MM.1S (cell line): ENCODE results near the gene E2F2.
A peak's percentile ranks its signal among the peaks of the same experiment; 100 is the strongest.

ENCODE experiments used
- DNase-seq: peaks from one replicate; pipeline ENCODE4 v3.0.0-alpha.2; 2015
- H2AFZ ChIP-seq: fragments of 300-600 bp; sonication (generic); 2 replicates; pipeline ENCODE4 v1.6.0; 2016; ENCODE audit warnings: antibody characterized with exemption, low read length
- H3F3A ChIP-seq: fragments of 300-600 bp; sonication (generic); 2 replicates; pipeline ENCODE4 v1.6.1; 2016; ENCODE audit warnings: mild to moderate bottlenecking, antibody characterized with exemption, low read length, moderate library complexity, mixed read lengths; ENCODE audit not compliant: insufficient read depth
- H3K27ac ChIP-seq: fragments of 300-600 bp; sonication (generic); 2 replicates; pipeline ENCODE4 v1.5.1; 2016; ENCODE audit warnings: mild to moderate bottlenecking, low read length
- H3K27me3 ChIP-seq: fragments of 300-600 bp; sonication (generic); replicated peaks from 2 replicates; pipeline ENCODE4 v1.6.0; 2016; ENCODE audit warnings: low read length; ENCODE audit not compliant: insufficient read depth
- H3K36me3 ChIP-seq: fragments of 300-600 bp; sonication (generic); replicated peaks from 2 replicates; pipeline ENCODE4 v1.6.1; 2016; ENCODE audit warnings: mild to moderate bottlenecking, low read length, mixed read lengths; ENCODE audit not compliant: insufficient read depth
- H3K4me1 ChIP-seq: fragments of 300-600 bp; sonication (generic); 2 replicates; pipeline ENCODE4 v1.6.1; 2016; ENCODE audit warnings: low read length, mixed read lengths
- H3K4me2 ChIP-seq: fragments of 300-600 bp; sonication (generic); 2 replicates; pipeline ENCODE4 v1.6.0; 2016; ENCODE audit warnings: low read depth, low read length
- H3K4me3 ChIP-seq: fragments of 300-600 bp; sonication (generic); 2 replicates; pipeline ENCODE4 v1.5.1; 2016; ENCODE audit warnings: low read length, mixed read lengths
- H3K79me2 ChIP-seq: fragments of 300-600 bp; sonication (generic); 2 replicates; pipeline ENCODE4 v1.6.1; 2016; ENCODE audit warnings: mixed run types, low read length, mixed read lengths
- H3K9ac ChIP-seq: fragments of 300-600 bp; sonication (generic); 2 replicates; pipeline ENCODE4 v1.6.1; 2016; ENCODE audit warnings: low read length, mixed read lengths
- H3K9me2 ChIP-seq: fragments of 300-600 bp; sonication (generic); replicated peaks from 2 replicates; pipeline ENCODE4 v1.6.1; 2016; ENCODE audit warnings: mild to moderate bottlenecking, low read length, mixed read lengths; ENCODE audit not compliant: insufficient read depth
- H3K9me3 ChIP-seq: fragments of 300-600 bp; sonication (generic); replicated peaks from 2 replicates; pipeline ENCODE4 v1.6.1; 2016; ENCODE audit warnings: mild to moderate bottlenecking, low read length, mixed read lengths; ENCODE audit not compliant: insufficient read depth
- H4K20me1 ChIP-seq: fragments of 300-600 bp; sonication (generic); 2 replicates; pipeline ENCODE4 v1.6.1; 2016; ENCODE audit warnings: mild to moderate bottlenecking, low read length, moderate library complexity, mixed read lengths; ENCODE audit not compliant: insufficient read depth
- CTCF ChIP-seq: fragments of 300-600 bp; sonication (generic); IDR thresholded peaks from 2 replicates; pipeline ENCODE4 v1.5.1; 2016; ENCODE audit warnings: antibody characterized with exemption, low read length, mixed read lengths
- EZH2 ChIP-seq: fragments of 300-600 bp; sonication (generic); optimal IDR thresholded peaks from 2 replicates; pipeline ENCODE3; 2017; ENCODE audit warnings: low read depth, mild to moderate bottlenecking, antibody characterized with exemption, low read length, mixed read lengths
- EZH2phosphoT487 ChIP-seq: fragments of 300-600 bp; sonication (generic); IDR thresholded peaks from 2 replicates; pipeline ENCODE4 v1.6.1; 2018; ENCODE audit warnings: antibody characterized with exemption, low read length

The E2F2 gene

GRCh38 chr1:23483321-23484252, 47.4 kb downstream of the E2F2 start, which contains the start of gene ASAP3:
ASAP3 (minus strand) TSS chr1:23484179; CDS start chr1:23484133, 46 bp downstream.
- TF ChIP-seq EZH2phosphoT487 (no peak), EZH2 (no peak), CTCF (no peak)
- Histone ChIP-seq H4K20me1 (no peaks in the 10 kb centered on the region), H3K9ac (no peak within 1 kb of the TSS), H3K27ac (no peak within 1 kb of the TSS), H3K9me2 (no peaks in the 10 kb centered on the region), H3K27me3 (peaks cover 50% of the 10 kb centered on the region), H3K9me3 (no peaks in the 10 kb centered on the region), H3K79me2 (no peaks in the 10 kb centered on the region), H3F3A (no peaks in the 10 kb centered on the region), H3K4me3 (peak within 1 kb of the TSS; percentile 74), H3K4me1 (peaks cover 3% of the 10 kb centered on the region; the same call in 1 of the 2 replicates), H2AFZ (peak within 1 kb of the TSS; percentile 74), H3K4me2 (peak within 1 kb of the TSS; percentile 96), H3K36me3 (no peaks in the 10 kb centered on the region)
- DNase-seq = no peak

GRCh38 chr1:23481904-23482303, 49.1 kb downstream of the E2F2 start:
- Histone ChIP-seq H3F3A (no peaks in the 10 kb centered on the region), H3K9me2 (no peaks in the 10 kb centered on the region), H3K27ac (no peak overlapping the region), H3K9me3 (no peaks in the 10 kb centered on the region), H4K20me1 (no peaks in the 10 kb centered on the region), H3K4me2 (no peak overlapping the region), H3K27me3 (peaks cover 50% of the 10 kb centered on the region), H3K9ac (no peak overlapping the region), H3K4me1 (peaks cover 3% of the 10 kb centered on the region; the same call in 1 of the 2 replicates), H3K4me3 (no peak overlapping the region), H2AFZ (no peak overlapping the region), H3K36me3 (no peaks in the 10 kb centered on the region), H3K79me2 (no peaks in the 10 kb centered on the region)
- no peak for TF ChIP-seq EZH2phosphoT487
- TF ChIP-seq EZH2 = no peak
- TF ChIP-seq CTCF = no peak
- no peak for DNase-seq

- H3F3A ChIP-seq = no peaks in the 10 kb centered on the region
- no peaks in the 10 kb centered on the region for H4K20me1 ChIP-seq
- peaks cover 3% of the 10 kb centered on the region; the same call in 1 of the 2 replicates for H3K4me1 ChIP-seq
- no peak overlapping the region for H3K4me3 ChIP-seq
- peaks cover 46% of the 10 kb centered on the region for H3K27me3 ChIP-seq
- no peak for DNase-seq
- H3K9me2 ChIP-seq = no peaks in the 10 kb centered on the region
- no peak overlapping the region for H3K27ac ChIP-seq
- TF ChIP-seq CTCF = no peak
- no peak for TF ChIP-seq EZH2
- TF ChIP-seq EZH2phosphoT487 = no peak
- H3K4me2 ChIP-seq = no peak overlapping the region
- no peak overlapping the region for H3K9ac ChIP-seq
- H3K36me3 ChIP-seq = no peaks in the 10 kb centered on the region
- H2AFZ ChIP-seq = no peak overlapping the region
- H3K9me3 ChIP-seq = no peaks in the 10 kb centered on the region
- H3K79me2 ChIP-seq = no peaks in the 10 kb centered on the region
Observed at GRCh38 chr1:23481026-23481597, 49.9 kb downstream of the E2F2 start.
